Muscle of back (tissue), 11 donors: ENCODE measurements around the gene GBP3. TPM values are rescaled to one million over a fixed set of nuclear protein-coding genes. Genes with fewer than 3 reads are reported as not detected.
A peak's percentile ranks its signal among the peaks of the same experiment; 100 is the strongest.
"Not testable (repeated sequence)": the region's sequence is repeated elsewhere in the genome, so short reads cannot be mapped to it uniquely, and the experiment has no call there.

ENCODE experiments used
- DNase-seq, 3 donors: peaks; one replicate each; pipeline versions ENCODE4 v3.0.0 to v3.0.0-alpha.2; 2013
- polyA plus RNA-seq, 10 donors: library from polyadenylated mRNA; unstranded; fragments of 120-200 nt; gene quantifications; one replicate each; pipeline ENCODE4 v1.2.1, GENCODE V29; 2013; ENCODE audit not compliant: insufficient read length in 10 of 10

Gene GBP3
- polyA plus RNA-seq, 10 donors, result 1.5 to 5.6 (median 2.6) TPM

GRCh38 chr1:88979749-88980116 lies 42.9 kb downstream of the GBP3 start:
- DNase-seq, result no peak

GRCh38 chr1:88979054-88979748 lies 43.5 kb downstream of the GBP3 start:
- no peak for DNase-seq

GRCh38 chr1:88976235-88976634 lies 46.4 kb downstream of the GBP3 start:
- no peak for DNase-seq

- DNase-seq, result not testable (repeated sequence)
These were observed 48.0 kb downstream of the GBP3 start for GRCh38 chr1:88974616-88975172.

DNA sequence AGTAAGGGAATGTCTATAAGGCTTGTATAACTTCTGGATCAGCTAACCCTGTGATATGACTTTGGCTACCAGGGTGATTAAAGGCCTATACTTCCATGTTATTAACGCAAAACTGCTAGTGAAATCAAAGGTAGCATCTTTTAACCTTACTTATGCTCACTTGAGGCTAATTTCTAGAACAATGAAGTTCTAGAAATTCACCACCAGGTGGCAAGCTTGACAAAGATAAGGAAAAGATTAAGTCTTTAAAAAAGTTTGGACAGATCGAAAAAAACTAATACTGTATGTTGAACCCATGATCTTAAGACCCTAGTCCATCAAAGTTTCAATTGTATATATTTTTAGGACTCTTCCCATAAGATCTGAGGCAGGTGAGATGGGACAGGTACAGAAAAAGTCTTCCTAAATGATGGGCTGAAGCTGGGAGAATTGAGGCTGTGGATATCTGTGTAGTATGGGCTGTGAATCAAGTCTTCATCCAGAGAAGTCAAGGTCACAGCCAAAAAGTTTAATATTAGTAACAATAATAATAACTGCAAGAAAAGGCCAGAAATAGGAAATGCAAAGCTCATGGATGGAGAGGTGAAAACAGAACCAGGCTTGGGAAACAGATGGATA lies 49.0 kb downstream of the GBP3 start:
- peak in 1 of 3 donors; percentile 43 for DNase-seq

GRCh38 chr1:88961647-88962275 lies 60.9 kb downstream of the GBP3 start:
- no peak for DNase-seq

GRCh38 chr1:88961081-88961480 lies 61.6 kb downstream of the GBP3 start:
- no peak for DNase-seq

Other genes starting within 250 kb of the GBP3 start
- gene GTF2B, start 131.3 kb downstream of the GBP3 start, polyA plus RNA-seq, result 10 to 100 TPM; 28.5 to 40.6 (median 34.7) TPM
- 10 to 100 TPM; 12.8 to 29.8 (median 22.8) TPM for gene KYAT3, start 30.2 kb downstream of the GBP3 start, polyA plus RNA-seq
- gene RBMXL1, start 30.2 kb downstream of the GBP3 start, polyA plus RNA-seq, result 10 to 100 TPM; 10.8 to 16.4 (median 11.8) TPM
- gene GBP1, start 42.3 kb upstream of the GBP3 start, polyA plus RNA-seq, result 10 to 100 TPM in 1 of 10 donors, 1 to 10 TPM in 9; 4.7 to 10.4 (median 7.3) TPM
- 1 to 10 TPM; 1.3 to 8.0 (median 1.7) TPM for gene GBP2, start 103.2 kb upstream of the GBP3 start, polyA plus RNA-seq
- under 1 TPM in 6 of 10 donors, not detected in 4; 0.05 to 0.13 (median 0.08) TPM for gene GBP7, start 153.1 kb upstream of the GBP3 start, polyA plus RNA-seq
- gene GBP4, start 176.1 kb upstream of the GBP3 start, polyA plus RNA-seq, result 1 to 10 TPM; 2.2 to 6.0 (median 4.4) TPM
- 1 to 10 TPM in 5 of 10 donors, under 1 TPM in 5; 0.51 to 6.3 (median 1.2) TPM for gene GBP5, start 250.0 kb upstream of the GBP3 start, polyA plus RNA-seq